Hepatocyte (in vitro differentiated cells): ENCODE measurements around the gene EPHA8. TPM values are rescaled to one million over a fixed set of nuclear protein-coding genes. Genes with fewer than 3 reads are reported as not detected.

Experiments
- DNase-seq: peaks from one replicate; pipeline ENCODE4 v3.0.0-alpha.2; 2016; ENCODE audit warnings: low spot score
- H2AFZ ChIP-seq: fragments of 200-600 bp; sonication (generic); 2 replicates; pipeline ENCODE4 v1.6.0; 2016; ENCODE audit warnings: antibody characterized with exemption, mild to moderate bottlenecking
- H3K27ac ChIP-seq: fragments of 200-600 bp; sonication (generic); 2 replicates; pipeline ENCODE4 v1.5.1; 2016; ENCODE audit warnings: mild to moderate bottlenecking
- H3K27me3 ChIP-seq: fragments of 200-600 bp; sonication (generic); 2 replicates; pipeline ENCODE4 v1.6.1; 2016
- H3K36me3 ChIP-seq: fragments of 200-600 bp; sonication (generic); replicated peaks from 2 replicates; pipeline ENCODE4 v1.5.1; 2016; ENCODE audit warnings: low read depth; ENCODE audit not compliant: insufficient read depth
- H3K4me1 ChIP-seq: fragments of 200-600 bp; sonication (generic); 2 replicates; pipeline ENCODE4 v1.5.1; 2016; ENCODE audit warnings: mild to moderate bottlenecking, moderate library complexity; ENCODE audit not compliant: insufficient read depth
- H3K4me2 ChIP-seq: fragments of 200-600 bp; sonication (generic); 2 replicates; pipeline ENCODE4 v1.6.0; 2016
- H3K4me3 ChIP-seq: fragments of 200-600 bp; sonication (generic); 2 replicates; pipeline ENCODE4 v1.5.1; 2016; ENCODE audit warnings: mild to moderate bottlenecking
- H3K79me2 ChIP-seq: fragments of 200-600 bp; sonication (generic); 2 replicates; pipeline ENCODE4 v1.6.0; 2017; ENCODE audit warnings: mild to moderate bottlenecking
- H3K9me2 ChIP-seq: fragments of 200-600 bp; sonication (generic); replicated peaks from 2 replicates; pipeline ENCODE4 v1.6.0; 2017; ENCODE audit warnings: mild to moderate bottlenecking; ENCODE audit not compliant: insufficient read depth
- H3K9me3 ChIP-seq: fragments of 200-600 bp; sonication (generic); 2 replicates; pipeline ENCODE4 v1.5.1; 2016; ENCODE audit warnings: low read depth, mild to moderate bottlenecking
- H4K20me1 ChIP-seq: fragments of 200-600 bp; sonication (generic); 2 replicates; pipeline ENCODE4 v1.6.0; 2016; ENCODE audit warnings: mild to moderate bottlenecking; ENCODE audit not compliant: insufficient read depth, poor library complexity, severe bottlenecking
- EZH2 ChIP-seq: fragments of 200-600 bp; sonication (generic); IDR thresholded peaks from 2 replicates; pipeline ENCODE4 v1.6.1; 2016; ENCODE audit warnings: antibody characterized with exemption, mild to moderate bottlenecking, borderline replicate concordance
- EZH2phosphoT487 ChIP-seq: fragments of 200-600 bp; sonication (generic); IDR thresholded peaks from one replicate; pipeline ENCODE4 v1.6.1; 2018; ENCODE audit warnings: antibody characterized with exemption, mild to moderate bottlenecking, low read depth, moderate library complexity; ENCODE audit not compliant: unreplicated experiment, severe bottlenecking
- WGBS: methylation state at CpG from one replicate; pipeline ENCODE4 v1.1.6; 2016; ENCODE audit warnings: low lambda C conversion rate; ENCODE audit errors: missing lambda C conversion rate; 5-methylcytosine and 5-hydroxymethylcytosine counted together
- polyA plus RNA-seq: library from polyadenylated mRNA; unstranded; fragments of >200 nt; fragmentation: Nextera tagmentation; extraction: Ambion mirVana; gene quantifications from 2 replicates; pipeline ENCODE4 v1.2.1, GENCODE V29; 2016
- total RNA-seq: library from RNA; depleted of rRNA; stranded (reverse); fragments of >200 nt; gene quantifications from 2 replicates; pipeline ENCODE4 v1.2.3, GENCODE V29; 2014
- TF ChIP-seq, protein P1 (sequence below): fragments of 200-600 bp; sonication (generic); IDR thresholded peaks from 2 replicates; pipeline ENCODE4 v1.5.1; 2016; ENCODE audit warnings: antibody characterized with exemption, mild to moderate bottlenecking; ENCODE audit not compliant: poor library complexity

EPHA8 gene
- total and polyA plus RNA-seq, 2 experiments from 2014 or later, result not detected

DNA sequence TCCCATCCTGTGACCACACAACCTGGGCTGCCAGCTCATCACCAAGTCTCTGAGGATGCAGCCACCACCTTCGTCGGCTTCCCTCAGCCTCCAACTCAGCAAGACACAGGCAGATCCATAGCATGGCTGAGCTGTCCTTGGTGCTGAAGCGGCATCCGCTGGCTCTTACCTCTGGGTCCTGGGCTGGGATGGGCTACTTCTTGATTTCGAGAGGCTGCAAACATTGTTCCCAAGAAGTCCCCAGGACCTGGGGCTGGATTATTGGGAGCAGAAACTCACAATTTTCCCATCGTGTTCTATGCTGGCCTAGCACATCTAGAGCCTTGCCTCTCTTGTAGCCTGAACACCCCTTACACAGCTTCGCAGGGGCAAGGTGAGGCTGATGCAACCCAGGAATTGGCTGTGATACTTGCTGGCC lies 48.2 kb downstream of the EPHA8 start:
- Histone ChIP-seq H3K9me3 (no peaks in the 10 kb centered on the region), H2AFZ (no peak overlapping the region), H4K20me1 (no peaks in the 10 kb centered on the region), H3K4me2 (no peak overlapping the region), H3K79me2 (no peaks in the 10 kb centered on the region), H3K27me3 (peaks cover 50% of the 10 kb centered on the region), H3K27ac (no peak overlapping the region), H3K4me3 (no peak overlapping the region), H3K36me3 (no peaks in the 10 kb centered on the region), H3K9me2 (no peaks in the 10 kb centered on the region), H3K4me1 (no peaks in the 10 kb centered on the region)
- TF ChIP-seq, protein P1, sequence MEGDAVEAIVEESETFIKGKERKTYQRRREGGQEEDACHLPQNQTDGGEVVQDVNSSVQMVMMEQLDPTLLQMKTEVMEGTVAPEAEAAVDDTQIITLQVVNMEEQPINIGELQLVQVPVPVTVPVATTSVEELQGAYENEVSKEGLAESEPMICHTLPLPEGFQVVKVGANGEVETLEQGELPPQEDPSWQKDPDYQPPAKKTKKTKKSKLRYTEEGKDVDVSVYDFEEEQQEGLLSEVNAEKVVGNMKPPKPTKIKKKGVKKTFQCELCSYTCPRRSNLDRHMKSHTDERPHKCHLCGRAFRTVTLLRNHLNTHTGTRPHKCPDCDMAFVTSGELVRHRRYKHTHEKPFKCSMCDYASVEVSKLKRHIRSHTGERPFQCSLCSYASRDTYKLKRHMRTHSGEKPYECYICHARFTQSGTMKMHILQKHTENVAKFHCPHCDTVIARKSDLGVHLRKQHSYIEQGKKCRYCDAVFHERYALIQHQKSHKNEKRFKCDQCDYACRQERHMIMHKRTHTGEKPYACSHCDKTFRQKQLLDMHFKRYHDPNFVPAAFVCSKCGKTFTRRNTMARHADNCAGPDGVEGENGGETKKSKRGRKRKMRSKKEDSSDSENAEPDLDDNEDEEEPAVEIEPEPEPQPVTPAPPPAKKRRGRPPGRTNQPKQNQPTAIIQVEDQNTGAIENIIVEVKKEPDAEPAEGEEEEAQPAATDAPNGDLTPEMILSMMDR, result no peak
- TF ChIP-seq EZH2, result no peak
- TF ChIP-seq EZH2phosphoT487, result no peak
- 26% methylated on average over 7 of the region's 7 CpGs for WGBS
- DNase-seq, result peak; percentile 82

DNA sequence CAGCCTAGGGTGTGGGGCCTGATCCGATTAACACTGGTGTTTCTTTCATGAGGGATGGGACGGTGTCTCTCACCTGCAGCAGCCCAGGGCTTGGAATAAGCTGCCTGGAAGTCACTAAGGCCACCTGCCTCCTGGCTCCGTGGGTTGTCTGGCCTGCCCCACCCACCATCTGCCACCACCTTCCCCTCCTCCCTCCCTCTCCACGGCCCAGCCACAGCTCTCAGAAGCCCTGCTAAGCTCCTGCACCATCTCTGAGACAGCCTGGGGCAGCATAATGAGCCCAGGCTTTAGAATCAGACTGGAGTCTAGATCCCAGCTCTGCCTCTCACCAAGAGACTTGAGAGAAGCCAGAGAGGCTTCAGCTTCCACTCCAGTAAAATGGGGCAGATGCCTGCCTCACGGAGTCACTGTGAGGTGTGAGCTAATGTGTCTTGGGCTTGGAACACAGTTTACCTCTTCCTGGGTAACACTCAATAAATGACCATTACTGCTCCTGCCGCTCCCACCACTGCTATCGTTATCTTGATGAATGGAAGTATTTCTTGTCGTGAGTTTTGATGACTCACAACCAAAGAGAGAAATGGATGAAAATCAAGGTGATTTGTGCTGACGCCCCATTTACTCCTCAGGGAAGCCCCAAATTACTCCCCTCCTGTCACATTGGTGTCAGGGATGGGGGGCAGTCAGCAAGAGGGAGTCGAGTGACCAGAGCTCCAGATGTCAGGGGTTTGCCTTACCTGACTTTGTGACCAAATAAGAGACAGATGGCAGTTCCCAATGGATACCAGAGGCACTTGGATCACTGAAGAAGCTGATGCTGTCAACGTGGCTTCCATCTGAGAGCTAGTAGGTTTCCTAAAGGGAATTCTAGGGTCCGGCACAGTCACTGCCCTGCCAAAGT lies 49.6 kb downstream of the EPHA8 start:
- WGBS, result 55% methylated on average over 11 of the region's 12 CpGs
- TF ChIP-seq EZH2phosphoT487, result no peak
- TF ChIP-seq, protein P1, result no peak
- TF ChIP-seq EZH2, result no peak

DNA sequence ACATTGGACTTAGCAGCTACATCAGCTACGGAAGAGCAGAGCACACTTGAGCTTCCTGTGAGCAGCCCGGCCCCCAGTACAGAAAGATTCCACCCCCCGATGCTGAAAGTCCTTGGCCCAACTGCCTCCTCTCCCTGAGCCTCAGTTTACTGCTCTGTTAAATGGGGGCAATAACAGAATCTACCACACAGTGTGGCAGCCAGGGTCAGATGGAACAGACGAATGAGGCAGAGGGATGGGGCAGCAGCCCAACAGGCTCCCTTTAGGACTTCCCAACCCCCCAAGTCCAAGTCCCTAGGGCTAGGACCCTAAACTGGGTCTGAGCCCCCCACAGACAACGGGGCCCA lies 50.3 kb downstream of the EPHA8 start:
- Histone ChIP-seq H3K79me2 (no peaks in the 10 kb centered on the region), H3K27me3 (peaks cover 51% of the 10 kb centered on the region), H3K27ac (no peak overlapping the region), H3K36me3 (no peaks in the 10 kb centered on the region), H3K9me2 (no peaks in the 10 kb centered on the region), H3K4me3 (no peak overlapping the region), H2AFZ (no peak overlapping the region), H3K4me1 (no peaks in the 10 kb centered on the region), H3K9me3 (no peaks in the 10 kb centered on the region), H4K20me1 (no peaks in the 10 kb centered on the region), H3K4me2 (no peak overlapping the region)
- no peak for DNase-seq
- WGBS, result 77% methylated on average over 5 of the region's 5 CpGs
- TF ChIP-seq EZH2, result no peak
- no peak for TF ChIP-seq EZH2phosphoT487

More for the DNA sequence above, 49.6 kb downstream of the EPHA8 start:
- no peaks in the 10 kb centered on the region for H3K9me3 ChIP-seq
- no peak overlapping the region for H2AFZ ChIP-seq
- H3K27me3 ChIP-seq, result peaks cover 49% of the 10 kb centered on the region
- no peak for DNase-seq
- H3K36me3 ChIP-seq, result no peaks in the 10 kb centered on the region
- H3K79me2 ChIP-seq, result no peaks in the 10 kb centered on the region
- no peak overlapping the region for H3K4me3 ChIP-seq
- H3K4me2 ChIP-seq, result no peak overlapping the region
- H3K4me1 ChIP-seq, result no peaks in the 10 kb centered on the region
- no peaks in the 10 kb centered on the region for H4K20me1 ChIP-seq
- no peak overlapping the region for H3K27ac ChIP-seq
- H3K9me2 ChIP-seq, result no peaks in the 10 kb centered on the region

DNA sequence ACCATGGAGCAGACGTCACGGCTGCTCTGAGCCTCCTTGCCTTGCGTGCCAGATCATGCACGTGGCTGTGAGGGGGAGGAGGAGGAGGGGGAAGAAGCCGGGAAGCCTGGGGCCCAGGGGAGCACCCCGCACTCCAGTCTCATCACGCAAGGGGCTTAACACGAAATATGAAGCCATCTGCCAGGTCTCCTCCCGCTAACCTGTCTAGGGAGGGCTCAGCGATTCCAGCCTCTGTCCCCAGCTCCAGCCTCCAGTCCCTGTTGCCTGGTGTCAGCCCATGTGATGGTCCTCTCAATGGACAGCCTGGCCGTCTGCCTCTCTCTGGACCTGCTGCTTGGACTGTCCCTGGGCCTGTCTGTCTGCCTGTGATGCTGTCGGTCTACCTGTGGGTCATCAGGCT lies 50.7 kb downstream of the EPHA8 start:
- 67% methylated on average over 9 of the region's 12 CpGs for WGBS
- peaks cover 47% of the 10 kb centered on the region for H3K27me3 ChIP-seq

More for the DNA sequence above, 50.7 kb downstream of the EPHA8 start:
- Histone ChIP-seq H3K79me2 (no peaks in the 10 kb centered on the region), H3K4me2 (no peak overlapping the region), H3K4me1 (no peaks in the 10 kb centered on the region), H3K27ac (no peak overlapping the region), H3K36me3 (no peaks in the 10 kb centered on the region), H3K4me3 (no peak overlapping the region), H3K9me3 (no peaks in the 10 kb centered on the region), H2AFZ (no peak overlapping the region), H4K20me1 (no peaks in the 10 kb centered on the region), H3K9me2 (no peaks in the 10 kb centered on the region)
- TF ChIP-seq EZH2, result no peak
- TF ChIP-seq, protein P1, result no peak
- no peak for DNase-seq
